H9 (cell line): ENCODE data around the gene DDOST. TPM values are rescaled to one million over a fixed set of nuclear protein-coding genes. Genes with fewer than 3 reads are reported as not detected.

Experiments
- DNase-seq: peaks from one replicate; pipeline ENCODE4 v3.0.0-alpha.2; 2017
- H2AFZ ChIP-seq: one replicate; pipeline ENCODE4 v1.6.1; 2013; ENCODE audit warnings: mild to moderate bottlenecking, low read length, control low read depth, moderate library complexity
- H2AK5ac ChIP-seq: 2 replicates; pipeline ENCODE4 v1.6.1; 2013; ENCODE audit warnings: low read length, control low read depth, mixed read lengths; ENCODE audit not compliant: insufficient read length
- H2BK120ac ChIP-seq: one replicate; pipeline ENCODE4 v1.6.1; 2013; ENCODE audit warnings: low read depth, mild to moderate bottlenecking, low read length, control low read depth, inconsistent platforms; ENCODE audit not compliant: poor library complexity, severe bottlenecking
- H2BK12ac ChIP-seq: 2 replicates; pipeline ENCODE4 v1.6.1; 2013; ENCODE audit warnings: low read length, control low read depth, mixed read lengths, low read depth; ENCODE audit not compliant: insufficient read length
- H2BK15ac ChIP-seq: 2 replicates; pipeline ENCODE4 v1.6.1; 2013; ENCODE audit warnings: low read depth, low read length, control low read depth
- H2BK20ac ChIP-seq: one replicate; pipeline ENCODE4 v1.6.1; 2013; ENCODE audit warnings: low read depth, mild to moderate bottlenecking, low read length, control low read depth, inconsistent platforms; ENCODE audit not compliant: poor library complexity, severe bottlenecking
- H2BK5ac ChIP-seq: 2 replicates; pipeline ENCODE4 v1.6.1; 2013; ENCODE audit warnings: low read length, control low read depth, mixed read lengths; ENCODE audit not compliant: insufficient read length
- H3K14ac ChIP-seq: 2 replicates; pipeline ENCODE4 v1.6.1; 2013; ENCODE audit warnings: low read length, control low read depth; ENCODE audit not compliant: insufficient read depth
- H3K18ac ChIP-seq: 2 replicates; pipeline ENCODE4 v1.6.1; 2013; ENCODE audit warnings: low read depth, mild to moderate bottlenecking, mixed read lengths, low read length, control low read depth; ENCODE audit not compliant: insufficient read length
- H3K23ac ChIP-seq: 2 replicates; pipeline ENCODE4 v1.6.1; 2013; ENCODE audit warnings: low read length, control low read depth, mixed read lengths, low read depth; ENCODE audit not compliant: insufficient read length
- H3K23me2 ChIP-seq: 2 replicates; pipeline ENCODE4 v1.6.1; 2013; ENCODE audit warnings: low read depth, mild to moderate bottlenecking, mixed read lengths, low read length, control low read depth; ENCODE audit not compliant: insufficient read length, poor library complexity, severe bottlenecking
- H3K27ac ChIP-seq: 2 replicates; pipeline ENCODE4 v1.5.1; 2013; ENCODE audit warnings: low read length, control low read depth, mixed read lengths, low read depth; ENCODE audit not compliant: insufficient read length
- H3K27me3 ChIP-seq: 2 replicates; pipeline ENCODE4 v1.6.1; 2013; ENCODE audit warnings: low read length, control low read depth, inconsistent platforms; ENCODE audit not compliant: insufficient read depth
- H3K4ac ChIP-seq: 2 replicates; pipeline ENCODE4 v1.6.1; 2013; ENCODE audit warnings: low read depth, mild to moderate bottlenecking, control low read depth, inconsistent platforms, low read length, moderate library complexity
- H3K4me1 ChIP-seq: 2 replicates; pipeline ENCODE4 v1.6.1; 2013; ENCODE audit warnings: low read length, control low read depth, inconsistent platforms; ENCODE audit not compliant: insufficient read depth
- H3K4me2 ChIP-seq: 2 replicates; pipeline ENCODE4 v1.6.1; 2013; ENCODE audit warnings: low read length, control low read depth, mixed read lengths; ENCODE audit not compliant: insufficient read length, insufficient read depth
- H3K56ac ChIP-seq: 2 replicates; pipeline ENCODE4 v1.6.1; 2013; ENCODE audit warnings: low read depth, mild to moderate bottlenecking, mixed read lengths, low read length, control low read depth; ENCODE audit not compliant: insufficient read length
- H3K79me1 ChIP-seq: 2 replicates; pipeline ENCODE4 v1.6.1; 2013; ENCODE audit warnings: low read depth, mild to moderate bottlenecking, moderate library complexity, low read length, control low read depth, inconsistent platforms; ENCODE audit not compliant: insufficient read depth, poor library complexity, severe bottlenecking
- H3K79me2 ChIP-seq: 2 replicates; pipeline ENCODE4 v1.6.1; 2013; ENCODE audit warnings: low read length, control low read depth, inconsistent platforms; ENCODE audit not compliant: insufficient read depth
- H3K9ac ChIP-seq: 2 replicates; pipeline ENCODE4 v1.6.1; 2013; ENCODE audit warnings: low read length, control low read depth, mixed read lengths; ENCODE audit not compliant: insufficient read length; ENCODE audit errors: extremely low read depth
- H3K9me3 ChIP-seq: one replicate; pipeline ENCODE4 v1.6.1; 2013; ENCODE audit warnings: low read depth, low read length, inconsistent platforms; ENCODE audit not compliant: control insufficient read depth
- H3T11ph ChIP-seq: one replicate; pipeline ENCODE4 v1.6.1; 2013; ENCODE audit warnings: mild to moderate bottlenecking, low read length, control low read depth, inconsistent platforms
- H4K20me1 ChIP-seq: one replicate; pipeline ENCODE4 v1.6.1; 2013; ENCODE audit not compliant: control insufficient read depth, insufficient read length, insufficient read depth
- H4K5ac ChIP-seq: 2 replicates; pipeline ENCODE4 v1.6.1; 2013; ENCODE audit warnings: low read depth, mild to moderate bottlenecking, mixed read lengths, low read length, control low read depth; ENCODE audit not compliant: insufficient read length
- H4K8ac ChIP-seq: replicated peaks from 2 replicates; pipeline ENCODE4 v1.6.1; 2013; ENCODE audit warnings: low read length, control low read depth, mixed read lengths, low read depth; ENCODE audit not compliant: insufficient read length
- H4K91ac ChIP-seq: 2 replicates; pipeline ENCODE4 v1.6.1; 2013; ENCODE audit warnings: low read depth, mild to moderate bottlenecking, moderate library complexity, mixed read lengths, low read length, control low read depth; ENCODE audit not compliant: insufficient read length
- H3K27ac Mint-ChIP-seq, 3 experiments: 2 replicates in 2 of 3; 3 replicates in 1 of 3; pipeline ENCODE4 v1.8.0; 2020 to 2021; ENCODE audit warnings: mixed read lengths in 3 of 3, mild to moderate bottlenecking in 1 of 3, moderate library complexity in 1 of 3
- H3K27me3 Mint-ChIP-seq: 2 replicates; pipeline ENCODE4 v1.8.0; 2021; ENCODE audit warnings: low read depth, mild to moderate bottlenecking, moderate library complexity, mixed read lengths
- H3K36me3 Mint-ChIP-seq, 3 experiments: 2 replicates in 2 of 3; 3 replicates in 1 of 3; pipeline ENCODE4 v1.8.0; 2020 to 2021; ENCODE audit warnings: low read depth in 3 of 3, mixed read lengths in 3 of 3; ENCODE audit not compliant: insufficient read depth in 1 of 3
- H3K4me1 Mint-ChIP-seq, 2 experiments: 2 replicates each; pipeline ENCODE4 v1.8.0; 2020; ENCODE audit warnings: mixed read lengths in 2 of 2
- H3K4me3 Mint-ChIP-seq, 2 experiments: 2 replicates in 1 of 2; 3 replicates in 1 of 2; pipeline ENCODE4 v1.8.0; 2020 to 2021; ENCODE audit warnings: mild to moderate bottlenecking in 2 of 2, mixed read lengths in 2 of 2, moderate library complexity in 1 of 2
- H3K9me3 Mint-ChIP-seq, 2 experiments: 2 replicates in 1 of 2; 3 replicates in 1 of 2; pipeline ENCODE4 v1.8.0; 2020; ENCODE audit warnings: mild to moderate bottlenecking in 2 of 2, mixed read lengths in 2 of 2, moderate library complexity in 1 of 2
- CTCF ChIP-seq: fragments of 200-600 bp; sonication (generic); conservative IDR thresholded peaks from 3 replicates; pipeline ENCODE4 v1.8.0; 2021; ENCODE audit warnings: antibody characterized with exemption, mild to moderate bottlenecking
- WGBS: extraction: QIAGEN DNeasy Blood & Tissue Kit; methylation state at CpG from one replicate; pipeline ENCODE4 v1.1.7; 2013; ENCODE audit warnings: missing lambda C conversion rate, low lambda C conversion rate, mixed read lengths; ENCODE audit not compliant: insufficient read length; ENCODE audit errors: extremely low coverage; 5-methylcytosine and 5-hydroxymethylcytosine counted together
- total RNA-seq: library from RNA; stranded (reverse); gene quantifications from 2 replicates; pipeline ENCODE4 v1.2.1, GENCODE V29; 2021

Gene DDOST
- total RNA-seq, 1 experiment from 2014 or later: 255 TPM

- peak within 1 kb of the TSS; percentile 92 to 95 (median 95); a peak in 4 of 7 replicates for H3K27ac Mint-ChIP-seq
- no peaks in the 10 kb centered on the region for H3K79me1 ChIP-seq
Observed at GRCh38 chr1:20633190-20634064, 27.7 kb downstream of the DDOST start, which contains the start of gene PINK1. TSS of gene PINK1 (plus strand) at chr1:20633458. CDS start at chr1:20633549, 91 bp downstream.

More at GRCh38 chr1:20633190-20634064, 27.7 kb downstream of the DDOST start, which contains the start of gene PINK1:
- Mint-ChIP-seq H3K9me3 (peaks cover 10% of the 10 kb centered on the region in 2 experiments), H3K4me1 (peaks cover 12 to 16% of the 10 kb centered on the region in 2 experiments), H3K36me3 (peaks cover 2 to 13% (median 5%) of the 10 kb centered on the region in 3 experiments), H3K27me3 (no peaks in the 10 kb centered on the region; the same call in none of the 2 replicates), H3K4me3 (peak within 1 kb of the TSS; percentile 79 to 92)
- Histone ChIP-seq H2BK5ac (no peak within 1 kb of the TSS), H3K4me2 (peak within 1 kb of the TSS; percentile 95), H3K23me2 (peaks cover 9% of the 10 kb centered on the region), H3K9me3 (peaks cover 6% of the 10 kb centered on the region), H2BK20ac (no peak within 1 kb of the TSS), H4K5ac (no peak within 1 kb of the TSS), H2AFZ (peak within 1 kb of the TSS; percentile 95), H3K27ac (peak within 1 kb of the TSS; percentile 59), H3K9ac (peak within 1 kb of the TSS; percentile 56), H3K14ac (no peak within 1 kb of the TSS; the same call in 1 of the 2 replicates), H3K23ac (no peak within 1 kb of the TSS), H4K8ac (no peak within 1 kb of the TSS), H4K91ac (no peak within 1 kb of the TSS), H3K4me1 (no peaks in the 10 kb centered on the region), H2BK120ac (no peak within 1 kb of the TSS), H4K20me1 (no peaks in the 10 kb centered on the region), H3T11ph (no peak within 1 kb of the TSS), H3K4ac (no peak within 1 kb of the TSS), H2AK5ac (no peak within 1 kb of the TSS), H2BK12ac (no peak within 1 kb of the TSS), H2BK15ac (no peak within 1 kb of the TSS), H3K18ac (no peak within 1 kb of the TSS), H3K56ac (no peak within 1 kb of the TSS), H3K79me2 (no peaks in the 10 kb centered on the region), H3K27me3 (no peaks in the 10 kb centered on the region)
- DNase-seq: peak; percentile 95
- peak; percentile 99 for TF ChIP-seq CTCF
- WGBS: no CpG with 5 or more reads among the region's 93 CpGs
